NCI-H345 (cell line): ENCODE results near the gene BCL11A.

Experiments used
- DNase-seq: peaks from one replicate; lab custom pipeline; 2025; lab: John Stamatoyannopoulos, UW

The BCL11A gene

DNA sequence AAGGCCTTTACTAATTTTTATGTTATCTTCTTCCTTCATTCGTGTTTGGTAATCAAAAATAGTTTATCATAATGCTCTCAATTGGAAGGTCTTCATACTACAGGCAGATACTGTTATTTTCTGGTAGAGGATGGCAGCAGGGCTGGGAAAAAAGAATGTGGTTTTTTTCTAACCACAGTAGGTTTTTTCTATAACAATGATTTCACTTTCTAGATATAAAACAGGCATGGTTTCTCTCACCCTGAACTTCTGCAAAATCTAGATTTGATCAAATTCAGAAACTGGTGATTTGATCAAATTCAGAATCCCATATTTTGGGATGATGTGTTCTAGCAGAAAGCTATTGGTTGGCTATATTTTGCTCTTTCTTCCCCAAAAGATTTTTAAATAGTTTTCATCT, 27.6 kb downstream of the BCL11A start:
- no peak for DNase-seq

DNA sequence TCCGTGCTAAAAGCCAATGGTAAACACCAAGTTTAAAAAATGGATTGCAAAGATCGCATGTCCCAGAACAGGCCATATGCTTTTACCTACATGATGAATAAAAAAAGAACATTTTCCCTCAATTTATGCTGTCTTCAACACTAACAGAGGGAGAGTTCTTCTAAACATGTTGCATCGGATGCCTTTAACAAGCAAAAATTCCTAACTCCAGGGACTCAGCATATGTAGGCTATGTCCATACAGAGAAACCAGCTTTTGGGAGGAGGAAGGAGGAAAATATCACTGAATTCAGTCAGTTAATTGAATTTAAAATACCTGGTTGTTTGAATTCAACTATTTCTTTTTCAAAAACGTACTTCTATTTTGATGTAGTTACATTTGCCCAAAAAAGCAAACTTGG, 28.6 kb downstream of the BCL11A start:
- no peak for DNase-seq

- DNase-seq: no peak
Measured at GRCh38 chr2:60523963-60524362, 29.5 kb downstream of the BCL11A start.

DNA sequence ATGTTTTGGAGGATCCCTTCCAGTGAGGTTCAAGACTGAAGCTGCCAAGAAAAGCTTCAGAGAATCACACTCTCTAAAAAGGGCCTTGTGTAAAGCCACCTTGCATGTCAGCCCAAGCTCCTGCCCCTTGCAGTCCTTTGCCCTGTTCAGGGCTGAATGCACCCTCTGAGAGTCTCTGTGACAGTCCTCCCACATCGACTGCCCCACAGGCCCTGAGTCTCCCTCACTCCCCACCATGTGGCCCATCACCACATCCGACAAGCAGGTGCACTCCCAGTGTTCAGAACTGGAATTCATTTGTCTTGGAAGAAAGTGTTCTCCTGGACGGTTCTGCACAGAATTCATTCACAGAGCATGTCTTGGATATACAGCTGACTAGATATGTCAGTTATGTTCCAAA, 31.0 kb downstream of the BCL11A start:
- DNase-seq: no peak

DNA sequence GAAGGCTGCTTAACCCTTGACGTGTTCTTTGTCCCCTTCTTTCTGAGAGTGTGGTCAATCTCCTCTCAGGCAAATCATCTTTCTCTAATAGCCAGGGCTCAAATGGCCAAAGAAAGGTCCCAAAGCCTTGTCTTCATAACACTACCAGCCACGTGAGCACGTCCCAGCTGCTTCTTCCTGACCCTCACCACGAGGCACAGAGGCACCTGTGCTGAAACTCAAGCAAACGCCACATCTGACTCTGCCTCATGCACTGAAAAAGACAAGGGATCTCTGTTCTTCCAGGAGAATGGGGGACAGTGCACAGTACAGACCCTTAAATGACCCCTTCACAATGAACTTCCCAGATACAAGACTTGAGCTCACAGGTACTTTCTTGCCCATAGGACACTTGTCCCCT, 31.8 kb downstream of the BCL11A start:
- no peak for DNase-seq

DNA sequence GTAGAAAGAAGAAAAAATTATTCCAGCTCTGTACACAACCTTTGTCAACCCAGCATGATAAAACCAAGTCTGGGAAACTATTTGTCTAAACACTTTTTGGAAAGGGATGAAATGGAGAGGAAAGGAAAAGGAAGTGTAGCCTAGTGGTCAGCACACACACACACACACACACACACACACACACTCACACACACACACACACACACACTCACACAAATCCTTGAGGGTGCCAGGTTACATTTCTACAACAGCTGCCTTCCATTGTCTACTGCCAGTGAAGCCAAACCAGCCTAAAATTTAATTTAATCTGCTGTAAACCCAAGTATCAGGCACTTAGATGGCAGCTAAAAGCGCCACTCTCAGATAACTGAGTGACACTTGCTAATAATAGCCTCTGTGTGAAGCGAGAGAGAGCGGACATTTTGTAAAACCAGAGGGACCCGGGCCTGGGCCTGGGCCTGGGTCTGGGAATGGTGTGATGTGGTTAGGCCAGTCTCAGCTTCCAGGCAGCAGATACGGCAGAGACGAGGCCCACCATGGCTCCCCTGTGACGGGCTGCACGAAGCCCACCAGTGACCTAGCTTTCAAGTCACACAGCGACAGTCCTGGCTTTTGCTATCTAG, 32.4 kb downstream of the BCL11A start:
- no peak for DNase-seq

DNA sequence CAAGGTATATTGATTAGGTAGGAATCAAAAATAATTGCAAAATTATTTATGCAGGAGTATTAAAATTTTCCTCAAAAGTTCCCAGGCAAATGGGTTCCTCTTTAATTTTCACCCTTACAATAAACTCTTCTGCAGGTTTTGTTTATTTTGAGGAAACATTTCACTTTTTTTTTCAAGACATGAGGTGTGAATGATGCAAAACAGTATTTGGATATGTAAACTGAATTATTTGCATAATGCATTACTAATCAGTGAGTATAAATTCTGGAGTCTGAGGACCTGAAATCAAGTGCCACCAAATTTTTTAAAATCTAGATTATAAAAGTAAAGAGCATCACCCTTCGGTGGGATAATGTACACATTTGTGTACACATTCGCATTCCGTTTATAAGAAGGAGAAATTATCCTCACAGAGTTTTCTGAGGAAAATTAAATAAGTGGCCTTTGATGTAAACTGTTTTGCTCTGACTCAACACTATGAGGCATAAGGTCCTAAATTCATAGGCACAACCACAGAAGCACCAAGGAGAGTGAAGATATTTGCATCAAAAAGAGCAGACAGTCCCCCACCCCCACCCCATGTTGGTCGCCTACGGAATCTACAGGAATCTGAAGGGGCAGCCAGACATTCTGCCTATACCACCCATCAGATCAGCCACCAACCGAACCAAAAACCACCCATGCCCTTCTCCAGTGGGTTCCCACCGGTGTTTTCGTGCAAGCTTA, 33.1 kb downstream of the BCL11A start:
- DNase-seq: no peak

DNA sequence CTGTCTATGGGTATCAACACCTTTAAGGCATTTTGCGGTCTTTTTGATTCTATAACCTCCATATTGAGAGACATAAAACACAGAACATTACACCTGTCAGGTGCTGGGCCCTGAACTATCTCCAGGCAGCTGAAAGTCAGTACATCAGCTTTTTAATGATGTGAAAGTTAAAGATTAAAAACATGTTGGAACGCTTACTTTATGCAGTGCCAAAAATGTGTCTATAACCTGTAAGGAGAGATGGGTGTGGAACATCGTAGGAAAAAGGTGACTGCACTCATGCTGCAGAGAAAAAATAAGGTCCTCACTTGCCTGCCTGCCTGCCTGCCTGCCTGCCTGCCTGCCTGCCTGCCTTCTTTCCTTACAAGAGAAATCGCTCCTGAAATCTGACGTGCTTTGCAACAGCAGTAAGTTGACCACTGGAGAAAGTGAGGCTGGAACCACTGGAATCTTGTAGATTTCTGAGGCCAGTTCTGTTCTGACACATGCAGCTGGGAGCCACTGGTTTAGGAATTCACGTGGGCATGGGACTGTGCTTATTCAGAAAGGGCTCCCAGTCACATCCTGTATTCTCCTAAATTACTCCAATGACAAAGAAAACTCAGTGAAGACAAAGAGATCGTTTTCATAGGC, 34.1 kb downstream of the BCL11A start:
- DNase-seq: no peak

- DNase-seq: no peak
Measured at GRCh38 chr2:60518567-60518966, 34.9 kb downstream of the BCL11A start.

GRCh38 chr2:60517446-60517845, 36.0 kb downstream of the BCL11A start:
- DNase-seq: no peak

DNA sequence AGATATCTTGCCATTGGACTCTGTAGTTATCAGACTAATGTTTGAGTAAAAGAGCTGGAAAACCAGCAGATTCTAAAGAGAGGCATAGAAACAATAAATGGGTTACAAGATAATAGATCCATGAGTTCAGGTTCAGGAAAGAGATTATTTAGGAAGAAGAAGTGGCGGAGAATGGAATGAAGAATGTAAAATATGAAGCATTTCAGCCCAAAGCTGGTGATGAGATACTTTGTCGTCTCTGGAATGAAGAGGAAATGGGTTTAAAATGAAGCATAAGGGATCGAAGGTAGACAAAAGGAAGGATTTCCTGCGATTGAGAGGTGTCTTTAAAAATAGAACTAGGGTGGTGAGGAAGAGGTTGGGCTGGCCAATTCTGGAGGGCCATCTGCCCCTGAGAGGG, 36.6 kb downstream of the BCL11A start:
- no peak for DNase-seq

DNA sequence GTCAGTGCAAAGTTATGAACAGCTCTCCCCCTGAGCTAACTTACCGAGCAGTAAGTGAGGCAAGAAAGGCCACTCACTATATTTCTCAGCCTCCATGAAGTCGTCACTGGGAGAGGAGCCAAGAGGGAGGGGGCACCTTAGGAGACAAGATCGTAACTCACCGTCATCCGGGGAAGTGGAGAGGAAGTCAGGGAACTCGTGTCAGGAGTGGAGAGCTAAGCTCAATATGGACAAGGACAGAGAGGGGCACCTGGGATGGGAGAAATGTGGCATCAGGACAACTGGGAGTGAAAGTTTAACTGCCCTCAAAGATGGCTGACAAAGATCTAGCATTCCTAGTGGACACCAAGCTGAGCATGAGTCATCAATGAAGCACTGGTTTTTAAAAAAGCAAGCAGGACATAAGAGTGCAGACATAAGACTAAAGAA, 37.1 kb downstream of the BCL11A start:
- no peak for DNase-seq

- DNase-seq: no peak
Measured at GRCh38 chr2:60515721-60516226, 37.7 kb downstream of the BCL11A start.

GRCh38 chr2:60513996-60514395, 39.5 kb downstream of the BCL11A start:
- DNase-seq: no peak

DNA sequence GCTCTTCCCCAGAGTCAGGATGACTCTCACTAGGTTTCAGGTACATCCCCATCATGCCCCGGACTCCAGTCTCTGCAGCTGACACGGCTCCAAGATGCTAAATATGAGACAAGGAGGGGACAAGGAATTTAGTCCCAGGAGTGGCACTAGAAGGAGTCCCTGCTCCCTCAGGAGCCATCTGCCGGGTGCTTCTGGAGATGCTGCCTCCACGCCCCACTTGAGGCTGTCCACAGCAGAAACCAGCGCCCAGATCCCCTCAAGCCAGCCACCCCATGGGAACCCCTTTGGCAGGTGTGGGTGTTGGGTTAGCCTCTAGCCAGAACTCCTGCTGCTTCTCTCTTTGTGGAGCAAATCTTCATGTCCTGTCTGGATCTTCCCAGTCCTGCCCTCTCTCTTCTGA, 40.3 kb downstream of the BCL11A start:
- no peak for DNase-seq

DNA sequence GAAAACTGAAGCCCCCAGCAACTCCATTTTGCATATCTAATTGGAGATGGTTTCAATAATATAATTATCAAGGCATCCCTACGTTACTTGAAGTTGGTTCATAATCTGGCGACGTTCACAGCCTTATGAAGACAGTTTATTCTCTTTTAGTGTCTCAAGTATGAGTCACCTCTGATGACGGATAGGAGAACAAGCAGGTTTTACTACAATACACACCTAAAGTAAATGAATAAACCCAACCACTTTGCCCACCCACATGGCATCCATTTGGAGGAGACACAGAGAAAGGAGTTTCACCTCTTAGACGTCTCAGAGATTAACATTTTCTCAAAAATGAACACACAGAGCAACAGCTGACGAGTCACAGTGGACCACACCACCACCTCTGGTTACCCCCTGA, 40.8 kb downstream of the BCL11A start:
- DNase-seq: no peak

- DNase-seq: no peak
Measured at GRCh38 chr2:60512062-60512622, 41.3 kb downstream of the BCL11A start.

DNA sequence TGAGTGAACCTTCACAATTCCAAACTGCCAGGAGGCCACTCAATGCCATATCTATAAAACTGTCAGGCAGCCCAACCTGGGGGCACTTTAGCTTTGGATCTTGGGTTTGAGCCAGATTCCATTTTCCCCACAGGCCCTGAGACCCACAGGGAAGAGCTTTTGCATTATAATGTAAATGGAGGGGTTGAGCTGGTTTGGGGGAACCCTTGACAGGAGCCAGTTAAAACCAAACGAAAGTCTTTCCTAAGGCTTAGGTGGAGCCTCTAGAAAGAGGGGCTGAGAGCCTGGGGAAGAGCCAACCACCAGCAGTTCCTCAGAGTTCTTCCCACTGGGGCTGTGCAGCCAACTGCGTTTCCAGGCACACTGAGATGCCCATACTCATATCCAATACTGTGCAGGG, 42.7 kb downstream of the BCL11A start:
- peak; percentile 76 for DNase-seq

GRCh38 chr2:60509066-60509465, 44.4 kb downstream of the BCL11A start:
- no peak for DNase-seq

GRCh38 chr2:60508339-60508917, 45.0 kb downstream of the BCL11A start:
- no peak for DNase-seq

DNA sequence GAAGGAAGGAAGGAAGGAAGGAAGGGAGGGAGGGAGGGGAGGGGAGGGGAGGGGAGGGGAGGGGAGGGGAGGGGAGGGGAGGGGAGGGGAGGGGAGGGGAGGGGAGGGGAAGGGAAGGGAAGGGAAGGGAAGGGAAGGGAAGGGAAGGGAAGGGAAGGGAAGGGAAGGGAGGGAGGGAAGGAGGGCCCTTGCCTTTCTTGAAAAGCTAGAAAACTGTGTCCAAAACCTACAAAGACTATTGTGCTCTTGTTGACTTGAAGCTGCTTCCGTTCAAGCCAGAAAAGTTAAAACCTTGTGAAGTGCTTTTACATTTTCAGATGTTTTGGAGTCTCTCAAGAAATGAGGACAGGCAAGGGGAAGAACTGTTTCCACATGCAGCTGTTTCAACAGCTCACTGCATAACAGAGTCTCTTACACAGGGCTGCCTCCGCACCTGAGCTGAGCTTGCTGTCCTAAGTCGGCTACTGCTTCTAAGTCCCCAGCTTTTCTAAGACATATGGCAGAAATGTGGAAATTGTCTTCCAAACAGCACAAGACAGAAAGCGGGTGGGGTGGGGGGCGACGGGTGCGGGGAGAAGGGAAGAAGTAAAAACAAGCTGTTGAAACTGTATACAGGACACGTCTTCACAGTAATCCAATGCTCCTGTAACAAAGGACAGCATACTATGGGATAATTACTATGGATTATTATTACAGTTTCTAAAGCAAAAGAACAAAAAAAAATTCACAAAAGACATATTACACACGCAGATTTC, 46.1 kb downstream of the BCL11A start:
- no peak for DNase-seq

- DNase-seq: no peak
Measured at GRCh38 chr2:60505880-60506260, 47.6 kb downstream of the BCL11A start.
